ENCODE results near the gene BIK. TPM values are rescaled to one million over a fixed set of nuclear protein-coding genes. Genes with fewer than 3 reads are reported as not detected.

The BIK gene
- total and polyA plus RNA-seq, 7 donors = not detected

DNA sequence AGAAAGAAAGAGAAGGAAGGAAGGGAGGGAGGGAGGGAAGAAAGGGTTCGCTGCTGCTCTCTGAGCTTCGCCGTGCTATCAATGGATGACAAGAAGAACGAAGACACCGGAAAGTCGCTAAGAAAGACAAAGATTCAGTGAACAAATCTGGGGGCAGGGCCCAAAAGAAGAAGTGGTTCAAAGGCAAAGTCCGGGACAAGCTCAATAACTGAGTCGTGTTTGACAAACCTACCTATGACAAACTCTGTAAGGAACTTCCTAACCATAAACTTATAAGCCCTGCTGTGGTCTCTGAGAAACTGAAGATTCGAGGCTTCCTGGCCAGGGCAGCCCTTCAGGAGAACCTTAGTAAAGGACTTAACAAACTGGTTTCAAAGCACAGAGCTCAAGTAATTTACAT, 18.5 kb upstream of the BIK start:
- intact Hi-C loops (cut with DNase I) = loop anchor here in 1 of 2 donors (5.0 to 10.0 kb wide), 2 partner anchors 225 to 307 kb away; no protein-coding TSS in a partner anchor
- no peaks in the 10 kb centered on the region for H3K27me3 ChIP-seq (ENCODE audit: insufficient read depth in 3 of 3, low read length in 2 of 3)
- 77 to 83% (median 81%) methylated on average over 9 of the region's 9 CpGs for WGBS, 3 donors
- no peaks in the 10 kb centered on the region for H3K4me1 ChIP-seq
- DNase-seq (no peak), ATAC-seq (no peak)
- no peak overlapping the region for H3K27ac ChIP-seq
- no peak overlapping the region for H3K4me3 ChIP-seq
- no peaks in the 10 kb centered on the region for H3K36me3 ChIP-seq (ENCODE audit: insufficient read depth in 1 of 2, low read depth in 1 of 2)
- TF ChIP-seq, protein P1, sequence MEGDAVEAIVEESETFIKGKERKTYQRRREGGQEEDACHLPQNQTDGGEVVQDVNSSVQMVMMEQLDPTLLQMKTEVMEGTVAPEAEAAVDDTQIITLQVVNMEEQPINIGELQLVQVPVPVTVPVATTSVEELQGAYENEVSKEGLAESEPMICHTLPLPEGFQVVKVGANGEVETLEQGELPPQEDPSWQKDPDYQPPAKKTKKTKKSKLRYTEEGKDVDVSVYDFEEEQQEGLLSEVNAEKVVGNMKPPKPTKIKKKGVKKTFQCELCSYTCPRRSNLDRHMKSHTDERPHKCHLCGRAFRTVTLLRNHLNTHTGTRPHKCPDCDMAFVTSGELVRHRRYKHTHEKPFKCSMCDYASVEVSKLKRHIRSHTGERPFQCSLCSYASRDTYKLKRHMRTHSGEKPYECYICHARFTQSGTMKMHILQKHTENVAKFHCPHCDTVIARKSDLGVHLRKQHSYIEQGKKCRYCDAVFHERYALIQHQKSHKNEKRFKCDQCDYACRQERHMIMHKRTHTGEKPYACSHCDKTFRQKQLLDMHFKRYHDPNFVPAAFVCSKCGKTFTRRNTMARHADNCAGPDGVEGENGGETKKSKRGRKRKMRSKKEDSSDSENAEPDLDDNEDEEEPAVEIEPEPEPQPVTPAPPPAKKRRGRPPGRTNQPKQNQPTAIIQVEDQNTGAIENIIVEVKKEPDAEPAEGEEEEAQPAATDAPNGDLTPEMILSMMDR (IDR thresholded peaks at IDR 0.05) = no peak
- peaks cover 6% of the 10 kb centered on the region for H3K9me3 ChIP-seq

- Histone ChIP-seq H3K27me3 (ENCODE audit: insufficient read depth in 3 of 3, low read length in 2 of 3) (no peaks in the 10 kb centered on the region), H3K4me1 (no peaks in the 10 kb centered on the region), H3K36me3 (ENCODE audit: insufficient read depth in 1 of 2, low read depth in 1 of 2) (no peaks in the 10 kb centered on the region), H3K9me3 (peaks cover 6% of the 10 kb centered on the region), H3K27ac (no peak overlapping the region), H3K4me3 (no peak overlapping the region)
- peak in 1 of 2 donors; percentile 47 for DNase-seq
- no peak for ATAC-seq
- WGBS, 3 donors = 37 to 64% (median 50%) methylated on average over 7 of the region's 7 CpGs
- TF ChIP-seq, protein P1 (IDR thresholded peaks at IDR 0.05) = no peak
- intact Hi-C loops (cut with DNase I) = loop anchor here in 1 of 2 donors (5.0 to 10.0 kb wide), 2 partner anchors 227 to 309 kb away; no protein-coding TSS in a partner anchor
Observed at GRCh38 chr22:43094085-43094484, 16.5 kb upstream of the BIK start.

- TF ChIP-seq, protein P1 (IDR thresholded peaks at IDR 0.05) = no peak
- no peaks in the 10 kb centered on the region for H3K36me3 ChIP-seq (ENCODE audit: insufficient read depth in 1 of 2, low read depth in 1 of 2)
- no peaks in the 10 kb centered on the region for H3K27me3 ChIP-seq (ENCODE audit: insufficient read depth in 3 of 3, low read length in 2 of 3)
- 53 to 62% (median 62%) methylated on average over 4 of the region's 4 CpGs for WGBS, 3 donors
- DNase-seq = no peak
- intact Hi-C loops (cut with DNase I) = loop anchor here in 1 of 2 donors (5.0 to 10.0 kb wide), 2 partner anchors 227 to 310 kb away; no protein-coding TSS in a partner anchor
- H3K27ac ChIP-seq = no peak overlapping the region
- H3K4me1 ChIP-seq = no peaks in the 10 kb centered on the region
- peaks cover 6% of the 10 kb centered on the region for H3K9me3 ChIP-seq
- no peak for ATAC-seq
- no peak overlapping the region for H3K4me3 ChIP-seq
Observed at GRCh38 chr22:43094551-43094950, 16.0 kb upstream of the BIK start.

- DNase-seq (no peak), ATAC-seq (no peak)
- no peak overlapping the region for H3K27ac ChIP-seq
- TF ChIP-seq, protein P1 (IDR thresholded peaks at IDR 0.05) = no peak
- peaks cover 6% of the 10 kb centered on the region for H3K9me3 ChIP-seq
- no peaks in the 10 kb centered on the region for H3K36me3 ChIP-seq (ENCODE audit: insufficient read depth in 1 of 2, low read depth in 1 of 2)
- 78 to 91% (median 87%) methylated on average over 8 of the region's 8 CpGs for WGBS, 3 donors
- no peaks in the 10 kb centered on the region for H3K4me1 ChIP-seq
- intact Hi-C loops (cut with DNase I) = loop anchor here in 1 of 2 donors (10.0 kb wide), 1 partner anchor 312 kb away; no protein-coding TSS in a partner anchor
- H3K27me3 ChIP-seq (ENCODE audit: insufficient read depth in 3 of 3, low read length in 2 of 3) = no peaks in the 10 kb centered on the region
- no peak overlapping the region for H3K4me3 ChIP-seq
Observed at GRCh38 chr22:43096420-43096819, 14.1 kb upstream of the BIK start.

- ATAC-seq (no peak), DNase-seq (no peak)
- H3K36me3 ChIP-seq (ENCODE audit: insufficient read depth in 1 of 2, low read depth in 1 of 2) = no peaks in the 10 kb centered on the region
- no peak overlapping the region for H3K27ac ChIP-seq
- H3K27me3 ChIP-seq (ENCODE audit: insufficient read depth in 3 of 3, low read length in 2 of 3) = no peaks in the 10 kb centered on the region
- no peak overlapping the region for H3K4me3 ChIP-seq
- no peaks in the 10 kb centered on the region for H3K4me1 ChIP-seq
- WGBS, 3 donors = 32 to 35% (median 33%) methylated on average over 4 of the region's 4 CpGs
- intact Hi-C loops (cut with DNase I) = loop anchor here in 1 of 2 donors (10.0 kb wide), 1 partner anchor 314 kb away; no protein-coding TSS in a partner anchor
- TF ChIP-seq, protein P1 (IDR thresholded peaks at IDR 0.05) = no peak
- H3K9me3 ChIP-seq = peaks cover 6% of the 10 kb centered on the region
Observed at GRCh38 chr22:43098356-43098755, 12.2 kb upstream of the BIK start.
